Activated T-cell treated with anti-CD3 and anti-CD28 coated beads for 48 hours (primary cell): ENCODE measurements around the gene TRPM7.

Experiments
- DNase-seq: peaks from one replicate; pipeline ENCODE4 v3.0.0-alpha.2; 2020; ENCODE audit warnings: low read depth

TRPM7 gene

GRCh38 chr15:50562735-50563640 is 123.6 kb downstream of the TRPM7 start:
- no peak for DNase-seq

- no peak for DNase-seq
Measured at GRCh38 chr15:50558012-50558411, 128.6 kb downstream of the TRPM7 start.

- no peak for DNase-seq
Measured at GRCh38 chr15:50556642-50557371, 129.8 kb downstream of the TRPM7 start.

GRCh38 chr15:50552238-50552637 is 134.4 kb downstream of the TRPM7 start:
- no peak for DNase-seq

GRCh38 chr15:50549326-50549725 is 137.3 kb downstream of the TRPM7 start:
- no peak for DNase-seq

GRCh38 chr15:50546566-50546965 is 140.0 kb downstream of the TRPM7 start, which contains the start of gene USP50:
TSS of gene USP50 (minus strand) at chr15:50546666. CDS start at chr15:50546525, 141 bp downstream.
- DNase-seq: no peak

GRCh38 chr15:50544368-50544767 is 142.2 kb downstream of the TRPM7 start:
- no peak for DNase-seq

GRCh38 chr15:50543556-50543955 is 143.0 kb downstream of the TRPM7 start:
- DNase-seq: no peak

- no peak for DNase-seq
Measured at GRCh38 chr15:50542887-50543210, 143.7 kb downstream of the TRPM7 start.

- DNase-seq: no peak
Measured at GRCh38 chr15:50531766-50532165, 154.8 kb downstream of the TRPM7 start.

- no peak for DNase-seq
Measured at GRCh38 chr15:50531163-50531562, 155.4 kb downstream of the TRPM7 start.

- DNase-seq: no peak
Measured at GRCh38 chr15:50523851-50524251, 162.7 kb downstream of the TRPM7 start.

GRCh38 chr15:50519740-50520425 is 166.7 kb downstream of the TRPM7 start:
- DNase-seq: no peak

GRCh38 chr15:50513001-50513400 is 173.6 kb downstream of the TRPM7 start:
- DNase-seq: no peak
